MM.1S (cell line): Measurements from ENCODE around the gene USP46.

ENCODE experiments used
- DNase-seq: peaks from one replicate; pipeline ENCODE4 v3.0.0-alpha.2; 2015
- H2AFZ ChIP-seq: fragments of 300-600 bp; sonication (generic); 2 replicates; pipeline ENCODE4 v1.6.0; 2016; ENCODE audit warnings: antibody characterized with exemption, low read length
- H3F3A ChIP-seq: fragments of 300-600 bp; sonication (generic); 2 replicates; pipeline ENCODE4 v1.6.1; 2016; ENCODE audit warnings: mild to moderate bottlenecking, antibody characterized with exemption, low read length, moderate library complexity, mixed read lengths; ENCODE audit not compliant: insufficient read depth
- H3K27ac ChIP-seq: fragments of 300-600 bp; sonication (generic); 2 replicates; pipeline ENCODE4 v1.5.1; 2016; ENCODE audit warnings: mild to moderate bottlenecking, low read length
- H3K27me3 ChIP-seq: fragments of 300-600 bp; sonication (generic); replicated peaks from 2 replicates; pipeline ENCODE4 v1.6.0; 2016; ENCODE audit warnings: low read length; ENCODE audit not compliant: insufficient read depth
- H3K36me3 ChIP-seq: fragments of 300-600 bp; sonication (generic); replicated peaks from 2 replicates; pipeline ENCODE4 v1.6.1; 2016; ENCODE audit warnings: mild to moderate bottlenecking, low read length, mixed read lengths; ENCODE audit not compliant: insufficient read depth
- H3K4me1 ChIP-seq: fragments of 300-600 bp; sonication (generic); 2 replicates; pipeline ENCODE4 v1.6.1; 2016; ENCODE audit warnings: low read length, mixed read lengths
- H3K4me2 ChIP-seq: fragments of 300-600 bp; sonication (generic); 2 replicates; pipeline ENCODE4 v1.6.0; 2016; ENCODE audit warnings: low read depth, low read length
- H3K4me3 ChIP-seq: fragments of 300-600 bp; sonication (generic); 2 replicates; pipeline ENCODE4 v1.5.1; 2016; ENCODE audit warnings: low read length, mixed read lengths
- H3K79me2 ChIP-seq: fragments of 300-600 bp; sonication (generic); 2 replicates; pipeline ENCODE4 v1.6.1; 2016; ENCODE audit warnings: mixed run types, low read length, mixed read lengths
- H3K9ac ChIP-seq: fragments of 300-600 bp; sonication (generic); 2 replicates; pipeline ENCODE4 v1.6.1; 2016; ENCODE audit warnings: low read length, mixed read lengths
- H3K9me2 ChIP-seq: fragments of 300-600 bp; sonication (generic); replicated peaks from 2 replicates; pipeline ENCODE4 v1.6.1; 2016; ENCODE audit warnings: mild to moderate bottlenecking, low read length, mixed read lengths; ENCODE audit not compliant: insufficient read depth
- H3K9me3 ChIP-seq: fragments of 300-600 bp; sonication (generic); replicated peaks from 2 replicates; pipeline ENCODE4 v1.6.1; 2016; ENCODE audit warnings: mild to moderate bottlenecking, low read length, mixed read lengths; ENCODE audit not compliant: insufficient read depth
- H4K20me1 ChIP-seq: fragments of 300-600 bp; sonication (generic); 2 replicates; pipeline ENCODE4 v1.6.1; 2016; ENCODE audit warnings: mild to moderate bottlenecking, low read length, moderate library complexity, mixed read lengths; ENCODE audit not compliant: insufficient read depth
- CTCF ChIP-seq: fragments of 300-600 bp; sonication (generic); IDR thresholded peaks from 2 replicates; pipeline ENCODE4 v1.5.1; 2016; ENCODE audit warnings: antibody characterized with exemption, low read length, mixed read lengths
- EZH2 ChIP-seq: fragments of 300-600 bp; sonication (generic); optimal IDR thresholded peaks from 2 replicates; pipeline ENCODE3; 2017; ENCODE audit warnings: low read depth, mild to moderate bottlenecking, antibody characterized with exemption, low read length, mixed read lengths
- EZH2phosphoT487 ChIP-seq: fragments of 300-600 bp; sonication (generic); IDR thresholded peaks from 2 replicates; pipeline ENCODE4 v1.6.1; 2018; ENCODE audit warnings: antibody characterized with exemption, low read length

Gene USP46

DNA sequence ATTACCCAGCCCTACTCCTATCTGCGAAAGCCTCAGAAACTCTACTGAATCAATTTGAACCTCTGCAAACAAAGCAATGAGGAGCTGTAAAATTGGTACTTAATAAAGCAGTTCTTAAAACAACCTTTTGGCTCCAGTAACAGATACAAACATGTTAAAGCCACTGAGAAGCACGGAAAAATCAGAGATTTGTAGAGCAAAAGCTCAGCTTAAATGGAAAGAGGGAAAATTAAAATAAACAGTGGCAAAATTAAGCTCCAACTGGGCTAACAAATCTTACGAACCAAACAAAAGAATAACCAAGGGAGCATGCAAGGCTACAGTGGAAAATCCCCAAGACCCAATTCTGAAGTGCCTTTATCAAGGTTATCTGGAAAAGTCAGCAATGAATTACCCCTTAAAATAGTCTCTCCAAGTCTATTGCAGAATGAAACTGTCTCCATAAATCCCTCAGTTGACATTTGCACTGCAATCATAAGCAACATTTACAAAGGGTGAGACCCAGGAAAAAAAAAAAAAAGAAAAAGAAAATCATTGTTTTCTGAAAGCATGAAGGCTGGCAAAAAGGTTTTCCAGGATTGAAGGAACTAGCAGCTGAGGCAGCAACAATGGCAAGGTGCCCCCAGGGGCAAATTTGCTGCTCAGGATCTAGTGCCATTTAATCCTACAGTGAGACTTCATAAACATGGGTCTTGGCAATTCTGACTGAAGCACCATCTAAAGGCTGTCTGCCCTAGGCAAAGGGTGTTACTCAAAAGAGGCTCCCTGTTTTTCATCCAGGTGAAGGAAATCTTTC, 40.1 kb downstream of the USP46 start:
- H3K4me3 ChIP-seq = no peak overlapping the region
- H3K9ac ChIP-seq = no peak overlapping the region
- no peaks in the 10 kb centered on the region for H3K27me3 ChIP-seq
- H3K79me2 ChIP-seq = no peaks in the 10 kb centered on the region
- no peaks in the 10 kb centered on the region for H4K20me1 ChIP-seq
- TF ChIP-seq EZH2phosphoT487 (no peak), CTCF (no peak), EZH2 (no peak)
- H3F3A ChIP-seq = no peaks in the 10 kb centered on the region
- no peaks in the 10 kb centered on the region for H3K9me2 ChIP-seq
- H2AFZ ChIP-seq = no peak overlapping the region
- H3K4me2 ChIP-seq = no peak overlapping the region
- DNase-seq = no peak
- no peaks in the 10 kb centered on the region for H3K4me1 ChIP-seq
- no peaks in the 10 kb centered on the region for H3K9me3 ChIP-seq
- H3K27ac ChIP-seq = no peak overlapping the region
- no peaks in the 10 kb centered on the region for H3K36me3 ChIP-seq

DNA sequence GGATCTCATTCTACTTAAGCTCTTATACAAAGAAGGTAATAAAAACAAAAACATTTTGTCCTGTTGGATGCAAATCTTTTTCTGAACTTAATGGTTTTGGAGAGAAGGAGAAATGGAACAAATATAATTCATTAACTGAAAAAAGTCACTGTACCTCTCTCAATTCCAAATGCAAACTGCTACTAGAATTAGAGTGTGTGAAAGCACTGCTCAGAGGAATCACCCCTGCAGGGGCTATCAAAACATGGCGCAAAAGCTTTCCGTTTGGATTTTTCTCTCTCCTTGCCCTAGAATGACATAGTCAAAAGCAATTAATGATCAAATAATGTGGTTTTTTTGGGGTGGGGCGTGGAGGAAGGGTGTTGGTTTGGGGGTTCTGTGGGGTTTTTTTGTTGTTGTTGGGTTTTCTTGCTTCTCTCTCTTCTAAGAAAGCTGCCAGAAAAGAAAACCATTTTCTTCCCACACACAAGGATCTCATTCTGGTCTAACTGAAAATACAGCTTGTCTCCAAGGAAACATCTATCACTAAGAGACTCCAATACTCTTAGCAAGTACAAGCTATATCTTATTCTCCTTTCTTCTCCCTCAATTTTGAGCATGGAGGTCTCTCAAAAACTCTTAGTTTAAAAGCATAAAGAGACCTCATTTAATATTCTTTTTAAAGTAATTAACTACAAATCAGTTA, 41.6 kb downstream of the USP46 start:
- TF ChIP-seq EZH2phosphoT487 = no peak
- TF ChIP-seq EZH2 = no peak
- no peak for TF ChIP-seq CTCF
- Histone ChIP-seq H3K4me1 (no peaks in the 10 kb centered on the region), H3K9me2 (no peaks in the 10 kb centered on the region), H3F3A (no peaks in the 10 kb centered on the region), H3K27ac (no peak overlapping the region), H3K9me3 (no peaks in the 10 kb centered on the region), H3K79me2 (no peaks in the 10 kb centered on the region), H3K4me3 (no peak overlapping the region), H3K9ac (no peak overlapping the region), H2AFZ (no peak overlapping the region), H4K20me1 (no peaks in the 10 kb centered on the region), H3K27me3 (no peaks in the 10 kb centered on the region), H3K4me2 (no peak overlapping the region), H3K36me3 (no peaks in the 10 kb centered on the region)
- no peak for DNase-seq

- Histone ChIP-seq H3K27ac (no peak overlapping the region), H3K9me2 (no peaks in the 10 kb centered on the region), H2AFZ (no peak overlapping the region), H4K20me1 (no peaks in the 10 kb centered on the region), H3K9me3 (no peaks in the 10 kb centered on the region), H3K4me1 (no peaks in the 10 kb centered on the region), H3K27me3 (no peaks in the 10 kb centered on the region), H3K9ac (no peak overlapping the region), H3K36me3 (no peaks in the 10 kb centered on the region), H3F3A (no peaks in the 10 kb centered on the region), H3K4me3 (no peak overlapping the region), H3K4me2 (no peak overlapping the region), H3K79me2 (no peaks in the 10 kb centered on the region)
- no peak for DNase-seq
- no peak for TF ChIP-seq CTCF
- no peak for TF ChIP-seq EZH2phosphoT487
- TF ChIP-seq EZH2 = no peak
Measured at GRCh38 chr4:52614241-52614640, 44.9 kb downstream of the USP46 start.
